DOHH2 (cell line): ENCODE results near the gene ADCY7.

Experiments
- H3F3A ChIP-seq: fragments of 200-600 bp; sonication (generic), shearing (Covaris generic); 2 replicates; pipeline ENCODE4 v1.6.0; 2016; ENCODE audit warnings: antibody characterized with exemption, mild to moderate bottlenecking; ENCODE audit not compliant: control insufficient read depth, insufficient read depth
- H3K27ac ChIP-seq: fragments of 200-600 bp; sonication (generic); 2 replicates; pipeline ENCODE4 v1.5.1; 2014; ENCODE audit warnings: low read depth, mild to moderate bottlenecking, low read length, moderate library complexity
- H3K27me3 ChIP-seq: fragments of 200-600 bp; sonication (generic); 2 replicates; pipeline ENCODE4 v1.6.1; 2014; ENCODE audit warnings: mild to moderate bottlenecking, low read length, mixed read lengths; ENCODE audit not compliant: control insufficient read depth
- H3K36me3 ChIP-seq: fragments of 200-600 bp; sonication (generic); 2 replicates; pipeline ENCODE4 v1.6.1; 2014; ENCODE audit warnings: mild to moderate bottlenecking, low read length, moderate library complexity, mixed read lengths; ENCODE audit not compliant: control insufficient read depth
- H3K4me1 ChIP-seq: fragments of 200-600 bp; sonication (generic); 2 replicates; pipeline ENCODE4 v1.6.1; 2014; ENCODE audit warnings: mild to moderate bottlenecking, low read length, mixed read lengths; ENCODE audit not compliant: control insufficient read depth
- H3K4me2 ChIP-seq: fragments of 200-600 bp; sonication (generic); 2 replicates; pipeline ENCODE4 v1.6.0; 2014; ENCODE audit warnings: mild to moderate bottlenecking, low read length, moderate library complexity
- H3K4me3 ChIP-seq: fragments of 200-600 bp; sonication (generic); 2 replicates; pipeline ENCODE4 v1.5.1; 2014; ENCODE audit warnings: mild to moderate bottlenecking, low read length, mixed read lengths
- H3K79me2 ChIP-seq: fragments of 200-600 bp; sonication (generic); 2 replicates; pipeline ENCODE4 v1.6.1; 2014; ENCODE audit warnings: mild to moderate bottlenecking, low read length, mixed read lengths; ENCODE audit not compliant: control insufficient read depth
- H3K9me2 ChIP-seq: fragments of 200-600 bp; sonication (generic); replicated peaks from 2 replicates; pipeline ENCODE4 v1.6.1; 2014; ENCODE audit warnings: mild to moderate bottlenecking, low read length, mixed read lengths; ENCODE audit not compliant: control insufficient read depth
- H3K9me3 ChIP-seq: fragments of 200-600 bp; sonication (generic); 2 replicates; pipeline ENCODE4 v1.6.1; 2014; ENCODE audit warnings: antibody characterized with exemption, low read length, mixed read lengths; ENCODE audit not compliant: control insufficient read depth, insufficient read depth
- H4K20me1 ChIP-seq: fragments of 200-600 bp; sonication (generic); 2 replicates; pipeline ENCODE4 v1.6.0; 2014; ENCODE audit warnings: low read depth, mild to moderate bottlenecking, antibody characterized with exemption, low read length, moderate library complexity; ENCODE audit not compliant: control insufficient read depth, insufficient read depth
- CTCF ChIP-seq: fragments of 200-600 bp; sonication (generic); IDR thresholded peaks from one replicate; pipeline ENCODE4 v1.5.1; 2014; ENCODE audit warnings: antibody characterized with exemption, mild to moderate bottlenecking, low read depth, low read length; ENCODE audit not compliant: poor library complexity, severe bottlenecking
- EZH2phosphoT487 ChIP-seq: fragments of 200-600 bp; sonication (generic); IDR thresholded peaks from 2 replicates; pipeline ENCODE4 v1.6.1; 2017; ENCODE audit warnings: borderline replicate concordance, mild to moderate bottlenecking, antibody characterized with exemption, low read length, moderate library complexity, mixed read lengths

ADCY7 gene

GRCh38 chr16:50359626-50360025, 93.3 kb downstream of the ADCY7 start:
- H3K9me2 ChIP-seq, result no peaks in the 10 kb centered on the region
- no peaks in the 10 kb centered on the region for H3K9me3 ChIP-seq
- H3K4me1 ChIP-seq, result peaks cover 4% of the 10 kb centered on the region; the same call in 1 of the 2 replicates
- peaks cover 17% of the 10 kb centered on the region for H3F3A ChIP-seq
- no peak overlapping the region for H3K4me3 ChIP-seq
- no peak overlapping the region for H3K4me2 ChIP-seq
- H3K79me2 ChIP-seq, result peaks cover 82% of the 10 kb centered on the region
- peaks cover 78% of the 10 kb centered on the region for H3K36me3 ChIP-seq
- no peaks in the 10 kb centered on the region for H3K27me3 ChIP-seq
- no peak overlapping the region for H3K27ac ChIP-seq
- peaks cover 3% of the 10 kb centered on the region for H4K20me1 ChIP-seq
- TF ChIP-seq EZH2phosphoT487 (no peak), CTCF (no peak)

GRCh38 chr16:50360033-50360778, 93.9 kb downstream of the ADCY7 start:
- H3K79me2 ChIP-seq, result peaks cover 84% of the 10 kb centered on the region
- peaks cover 80% of the 10 kb centered on the region for H3K36me3 ChIP-seq
- no peaks in the 10 kb centered on the region for H3K9me2 ChIP-seq
- H3K27me3 ChIP-seq, result no peaks in the 10 kb centered on the region
- H3K4me2 ChIP-seq, result no peak overlapping the region
- H3F3A ChIP-seq, result peaks cover 15% of the 10 kb centered on the region
- H3K4me1 ChIP-seq, result peaks cover 4% of the 10 kb centered on the region; the same call in 1 of the 2 replicates
- no peaks in the 10 kb centered on the region for H3K9me3 ChIP-seq
- no peak overlapping the region for H3K4me3 ChIP-seq
- TF ChIP-seq CTCF (no peak), EZH2phosphoT487 (no peak)
- peaks cover 9% of the 10 kb centered on the region for H4K20me1 ChIP-seq
- H3K27ac ChIP-seq, result no peak overlapping the region

GRCh38 chr16:50360779-50361178, 94.4 kb downstream of the ADCY7 start:
- no peaks in the 10 kb centered on the region for H3K9me3 ChIP-seq
- peaks cover 87% of the 10 kb centered on the region for H3K79me2 ChIP-seq
- peaks cover 11% of the 10 kb centered on the region for H3F3A ChIP-seq
- H3K4me2 ChIP-seq, result no peak overlapping the region
- H3K27ac ChIP-seq, result no peak overlapping the region
- H3K4me3 ChIP-seq, result no peak overlapping the region
- H4K20me1 ChIP-seq, result peaks cover 10% of the 10 kb centered on the region
- H3K9me2 ChIP-seq, result no peaks in the 10 kb centered on the region
- peaks cover 82% of the 10 kb centered on the region for H3K36me3 ChIP-seq
- no peaks in the 10 kb centered on the region for H3K27me3 ChIP-seq
- H3K4me1 ChIP-seq, result peaks cover 5% of the 10 kb centered on the region
- no peak for TF ChIP-seq EZH2phosphoT487
- no peak for TF ChIP-seq CTCF
